Aorta (tissue), 5 donors: Measurements from ENCODE around the gene TDP2. TPM values are rescaled to one million over a fixed set of nuclear protein-coding genes. Genes with fewer than 3 reads are reported as not detected.
"Not testable (repeated sequence)": the region's sequence is repeated elsewhere in the genome, so short reads cannot be mapped to it uniquely, and the experiment has no call there.

Source experiments
- ATAC-seq: fragments of 200-7000 bp; cut with Tn5 transposase; one replicate; pipeline ENCODE4 v1.9.1; 2022; ENCODE audit warnings: moderate library complexity; ENCODE audit not compliant: low FRiP score
- DNase-seq, 2 donors: peaks; one replicate each; pipeline ENCODE4 v3.0.0-alpha.2; 2020
- H3K27ac ChIP-seq, 2 donors: one replicate each; pipeline ENCODE4 v1.5.1; 2013; ENCODE audit warnings: low read length in 2 of 2, mild to moderate bottlenecking in 2 of 2, moderate library complexity in 2 of 2, control low read depth in 1 of 2, inconsistent platforms in 1 of 2, low read depth in 1 of 2
- H3K27me3 ChIP-seq, 2 donors: one replicate each; pipeline ENCODE4 v1.6.1; 2013; ENCODE audit warnings: control low read depth in 1 of 2, low read length in 1 of 2, mild to moderate bottlenecking in 1 of 2, moderate library complexity in 1 of 2; ENCODE audit not compliant: insufficient read depth in 2 of 2, control insufficient read depth in 1 of 2
- H3K36me3 ChIP-seq, 2 donors: one replicate each; pipeline ENCODE4 v1.6.1; 2013; ENCODE audit warnings: control low read depth in 1 of 2, low read length in 1 of 2, mild to moderate bottlenecking in 1 of 2; ENCODE audit not compliant: insufficient read depth in 2 of 2, control insufficient read depth in 1 of 2
- H3K4me1 ChIP-seq, 2 donors: one replicate each; pipeline ENCODE4 v1.6.1; 2013; ENCODE audit warnings: low read length in 2 of 2, control low read depth in 1 of 2, mild to moderate bottlenecking in 1 of 2, moderate library complexity in 1 of 2; ENCODE audit not compliant: insufficient read depth in 2 of 2, control insufficient read depth in 1 of 2
- H3K4me3 ChIP-seq, 2 donors: one replicate each; pipeline ENCODE4 v1.5.1; 2013; ENCODE audit warnings: low read length in 2 of 2, control low read depth in 1 of 2, mild to moderate bottlenecking in 1 of 2
- H3K9me3 ChIP-seq: one replicate; pipeline ENCODE4 v1.6.1; 2013; ENCODE audit warnings: mild to moderate bottlenecking, low read length; ENCODE audit not compliant: control insufficient read depth
- WGBS, 2 donors: extraction: QIAGEN DNeasy Blood & Tissue Kit; methylation state at CpG; one replicate each; pipeline ENCODE4 v1.1.7; 2013; 5-methylcytosine and 5-hydroxymethylcytosine counted together
- intact Hi-C, 2 donors: fragments of 100-400 bp; cut with DNase I; formaldehyde crosslinking; loops; one replicate each; pipeline versions ENCODE4 v1.14.2 to v1.15.0; 2022
- polyA plus RNA-seq, 2 donors: library from polyadenylated mRNA; stranded (reverse); fragments of 200-250 nt; gene quantifications; one replicate each; pipeline ENCODE4 v1.2.3, GENCODE V29; 2013
- total RNA-seq, 2 donors: library from RNA; stranded (reverse); fragmentation: NEBNext Ultra II Directional; extraction: Animal tissue kit (Norgen Biotek cat#: 25700); gene quantifications; one replicate each; pipeline ENCODE4 v1.2.1, GENCODE V29; 2021
- donor health status: healthy with polysubstance abuse.
- donor health status: Bipolar disorder and iron deficiency.
- donor health status: DM: no; HTN: no; CAD: no.
- donor health status: DM: no; HTN: no; CAD: no.
- donor health status: DM: yes; HTN: yes; CAD: no.

Gene TDP2
- total and polyA plus RNA-seq, 4 donors = 30.7 to 99.7 (median 38.3) TPM

- intact Hi-C loops, H3K27ac ChIP-seq, H3K4me3 ChIP-seq, H3K9me3 ChIP-seq, H3K4me1 ChIP-seq, H3K36me3 ChIP-seq, DNase-seq, ATAC-seq, H3K27me3 ChIP-seq: not testable (repeated sequence)
Observed at GRCh38 chr6:24670492-24670891, 3.8 kb upstream of the TDP2 start.

GRCh38 chr6:24668997-24669361, 2.3 kb upstream of the TDP2 start:
- WGBS, 2 donors = 96 to 97% methylated on average over 9 of the region's 9 CpGs
- no peak for DNase-seq

GRCh38 chr6:24668066-24668996, 1.6 kb upstream of the TDP2 start:
- not testable (repeated sequence) for ATAC-seq, H3K4me3 ChIP-seq, DNase-seq, H3K36me3 ChIP-seq, H3K27me3 ChIP-seq, H3K9me3 ChIP-seq, H3K4me1 ChIP-seq, H3K27ac ChIP-seq
- 95 to 96% methylated on average over 18 of the region's 18 CpGs for WGBS, 2 donors
- intact Hi-C loops = loop anchor here in 1 of 2 donors (10.0 kb wide), 1 partner anchor 96 kb away; no protein-coding TSS in a partner anchor

More at GRCh38 chr6:24668997-24669361, 2.3 kb upstream of the TDP2 start:
- Histone ChIP-seq H3K4me1 (peaks cover 0 to 4% of the 10 kb centered on the region in 2 donors), H3K27me3 (no peaks in the 10 kb centered on the region), H3K4me3 (no peak overlapping the region), H3K36me3 (no peaks in the 10 kb centered on the region), H3K27ac (no peak overlapping the region), H3K9me3 (no peaks in the 10 kb centered on the region)
- intact Hi-C loops = loop anchor here in 1 of 2 donors (10.0 kb wide), 1 partner anchor 96 kb away; no protein-coding TSS in a partner anchor
- ATAC-seq = no peak

- H3K9me3 ChIP-seq = no peaks in the 10 kb centered on the region
Observed at GRCh38 chr6:24667378-24667803, 692 bp upstream of the TDP2 start.

GRCh38 chr6:24666097-24666640, 530 bp downstream of the TDP2 start:
- ATAC-seq (peak; percentile 71), DNase-seq (peak; percentile 49 to 75)
- peak overlapping the region in 1 of 2 donors; percentile 54 for H3K27ac ChIP-seq
- peaks cover 0 to 4% of the 10 kb centered on the region in 2 donors for H3K4me1 ChIP-seq
- H3K27me3 ChIP-seq = no peaks in the 10 kb centered on the region
- H3K4me3 ChIP-seq = peak overlapping the region; percentile 34 to 73
- WGBS, 2 donors = 0% methylated on average over 26 of the region's 26 CpGs
- no peaks in the 10 kb centered on the region for H3K9me3 ChIP-seq
- intact Hi-C loops = loop anchor here in 1 of 2 donors (2.0 to 10.0 kb wide), 2 partner anchors 55 to 99 kb away; no protein-coding TSS in a partner anchor
- peaks cover 0 to 1% of the 10 kb centered on the region in 2 donors for H3K36me3 ChIP-seq

More at GRCh38 chr6:24667378-24667803, 692 bp upstream of the TDP2 start:
- Histone ChIP-seq H3K36me3 (no peaks in the 10 kb centered on the region), H3K27ac (peak overlapping the region; percentile 52 to 69), H3K4me3 (peak overlapping the region; percentile 58 to 85), H3K4me1 (peaks cover 0 to 4% of the 10 kb centered on the region in 2 donors), H3K27me3 (no peaks in the 10 kb centered on the region)
- ATAC-seq (no peak), DNase-seq (no peak)
- intact Hi-C loops = loop anchor here in 1 of 2 donors (2.0 to 10.0 kb wide), 2 partner anchors 53 to 97 kb away; no protein-coding TSS in a partner anchor
- WGBS, 2 donors = 0 to 1% methylated on average over 9 of the region's 9 CpGs

GRCh38 chr6:24664046-24664987, 2.4 kb downstream of the TDP2 start:
- no peak overlapping the region for H3K27ac ChIP-seq
- ATAC-seq = no peak
- no peak for DNase-seq
- WGBS, 2 donors = 92 to 95% methylated on average over 7 of the region's 7 CpGs
- intact Hi-C loops = loop anchor here in 1 of 2 donors (10.0 kb wide), 1 partner anchor 100 kb away; no protein-coding TSS in a partner anchor
- peaks cover 0 to 1% of the 10 kb centered on the region in 2 donors for H3K36me3 ChIP-seq
- no peak overlapping the region for H3K4me3 ChIP-seq
- peaks cover 0 to 4% of the 10 kb centered on the region in 2 donors for H3K4me1 ChIP-seq
- H3K9me3 ChIP-seq = no peaks in the 10 kb centered on the region
- H3K27me3 ChIP-seq = no peaks in the 10 kb centered on the region

GRCh38 chr6:24663189-24663588, 3.5 kb downstream of the TDP2 start:
- Histone ChIP-seq H3K27me3 (no peaks in the 10 kb centered on the region), H3K4me1 (peaks cover 0 to 4% of the 10 kb centered on the region in 2 donors), H3K4me3 (no peak overlapping the region), H3K27ac (no peak overlapping the region), H3K36me3 (peaks cover 0 to 1% of the 10 kb centered on the region in 2 donors), H3K9me3 (no peaks in the 10 kb centered on the region)
- WGBS, 2 donors = 97 to 100% methylated on average over 1 of the region's 1 CpG
- intact Hi-C loops = loop anchor here in 1 of 2 donors (10.0 kb wide), 1 partner anchor 102 kb away; no protein-coding TSS in a partner anchor
- DNase-seq (no peak), ATAC-seq (no peak)

- H3K4me1 ChIP-seq = peaks cover 0 to 4% of the 10 kb centered on the region in 2 donors
- H3K36me3 ChIP-seq = peaks cover 0 to 1% of the 10 kb centered on the region in 2 donors
- H3K9me3 ChIP-seq = no peaks in the 10 kb centered on the region
- WGBS, 2 donors = 91 to 93% methylated on average over 10 of the region's 10 CpGs
- ATAC-seq (no peak), DNase-seq (no peak)
- no peaks in the 10 kb centered on the region for H3K27me3 ChIP-seq
- intact Hi-C loops = loop anchor here in 1 of 2 donors (10.0 kb wide), 1 partner anchor 103 kb away; no protein-coding TSS in a partner anchor
- H3K27ac ChIP-seq = no peak overlapping the region
- no peak overlapping the region for H3K4me3 ChIP-seq
Observed at GRCh38 chr6:24662236-24662635, 4.5 kb downstream of the TDP2 start.
